Measurements from ENCODE around the gene FAM13A. TPM values are rescaled to one million over a fixed set of nuclear protein-coding genes. Genes with fewer than 3 reads are reported as not detected.

The FAM13A gene
- total RNA-seq, 1 donor from 2014 or later = 16.8 TPM

DNA sequence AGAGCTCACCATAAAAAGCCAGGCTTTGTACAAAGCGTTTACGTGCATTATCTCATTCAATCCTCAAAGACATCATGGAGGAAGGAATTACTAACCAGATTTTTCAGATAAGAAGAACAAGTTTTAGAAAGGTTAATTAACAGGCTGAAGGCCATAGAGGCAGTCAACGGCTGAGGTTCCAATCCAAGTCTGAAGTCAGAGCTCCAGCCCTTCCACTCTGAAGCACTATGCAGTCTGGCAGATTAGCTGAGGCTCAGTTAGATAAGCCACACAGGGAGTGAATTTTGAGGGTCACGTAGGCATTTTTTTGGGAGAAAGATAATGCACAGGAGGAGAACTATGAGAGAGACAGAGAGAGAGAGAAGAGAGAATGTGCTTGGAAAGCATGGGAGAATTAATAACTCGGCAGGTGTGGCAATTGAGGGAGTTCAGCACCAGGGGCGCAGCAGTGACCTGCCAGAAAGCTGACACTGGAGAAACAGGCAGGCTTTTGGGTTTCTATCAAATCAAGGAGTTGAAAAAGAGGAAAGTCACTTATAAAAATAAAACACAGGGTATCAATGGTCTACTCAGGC is 242.9 kb downstream of the FAM13A start:
- no peak for DNase-seq (ENCODE audit: low read depth)

DNA sequence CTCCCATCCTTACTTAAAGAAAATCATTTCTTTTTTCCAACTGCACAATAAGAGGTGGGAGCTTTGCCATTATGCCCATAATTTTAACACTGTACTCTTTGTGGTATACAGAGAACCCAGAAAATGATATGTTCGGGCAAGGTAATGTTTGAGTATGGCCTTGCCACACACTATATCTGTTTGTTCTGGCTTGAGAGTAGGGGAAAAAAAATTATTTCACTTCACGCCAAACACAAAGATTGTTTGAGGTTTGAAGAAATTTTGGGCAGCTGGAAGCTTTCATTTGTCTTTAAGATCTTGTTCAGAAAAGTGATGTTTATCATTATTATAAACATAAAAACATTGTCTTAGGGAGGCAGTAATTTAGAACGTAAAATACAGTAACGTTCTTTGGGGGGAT is 244.0 kb downstream of the FAM13A start:
- no peak for DNase-seq (ENCODE audit: low read depth)

DNA sequence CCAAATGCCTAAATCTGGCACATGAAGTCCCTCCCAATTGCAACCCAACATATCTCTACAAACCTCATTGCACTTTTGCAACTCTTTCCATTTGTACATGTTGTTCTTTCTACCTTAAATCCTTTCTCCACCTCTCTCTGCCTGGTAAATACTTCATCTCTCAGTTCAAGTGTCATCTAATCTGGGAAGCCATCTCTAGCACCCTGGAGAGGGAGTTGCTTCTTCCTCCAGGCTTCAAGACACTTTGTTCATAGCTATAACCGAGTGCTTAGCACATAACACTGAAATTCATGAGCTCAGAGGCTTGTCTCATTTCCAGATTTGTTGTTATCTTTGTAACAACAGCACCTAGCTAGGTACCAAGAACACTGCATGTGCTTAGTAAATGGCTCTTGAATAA is 244.6 kb downstream of the FAM13A start:
- no peak for DNase-seq (ENCODE audit: low read depth)

DNA sequence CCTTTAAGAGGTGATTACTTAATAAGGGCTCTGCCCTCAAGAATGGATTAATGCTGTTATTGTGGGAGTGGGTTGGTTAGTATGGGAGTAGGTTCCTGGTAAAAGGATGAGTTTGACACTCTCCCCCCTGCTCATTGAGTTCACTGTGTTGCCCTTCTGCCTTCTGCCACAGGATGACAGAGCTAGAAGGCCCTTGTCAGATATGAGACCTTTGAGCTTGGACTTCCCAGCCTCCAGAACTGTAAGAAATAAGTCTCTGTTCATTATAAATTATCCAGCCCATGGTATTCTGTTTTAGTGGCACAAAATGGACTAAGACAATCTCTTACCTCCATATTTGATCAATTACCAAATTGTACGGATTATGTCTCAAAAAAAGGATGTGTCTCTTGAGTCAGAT is 245.1 kb downstream of the FAM13A start:
- no peak for DNase-seq (ENCODE audit: low read depth)

GRCh38 chr4:88810325-88810724 is 246.7 kb downstream of the FAM13A start:
- DNase-seq (ENCODE audit: low read depth) = no peak

DNA sequence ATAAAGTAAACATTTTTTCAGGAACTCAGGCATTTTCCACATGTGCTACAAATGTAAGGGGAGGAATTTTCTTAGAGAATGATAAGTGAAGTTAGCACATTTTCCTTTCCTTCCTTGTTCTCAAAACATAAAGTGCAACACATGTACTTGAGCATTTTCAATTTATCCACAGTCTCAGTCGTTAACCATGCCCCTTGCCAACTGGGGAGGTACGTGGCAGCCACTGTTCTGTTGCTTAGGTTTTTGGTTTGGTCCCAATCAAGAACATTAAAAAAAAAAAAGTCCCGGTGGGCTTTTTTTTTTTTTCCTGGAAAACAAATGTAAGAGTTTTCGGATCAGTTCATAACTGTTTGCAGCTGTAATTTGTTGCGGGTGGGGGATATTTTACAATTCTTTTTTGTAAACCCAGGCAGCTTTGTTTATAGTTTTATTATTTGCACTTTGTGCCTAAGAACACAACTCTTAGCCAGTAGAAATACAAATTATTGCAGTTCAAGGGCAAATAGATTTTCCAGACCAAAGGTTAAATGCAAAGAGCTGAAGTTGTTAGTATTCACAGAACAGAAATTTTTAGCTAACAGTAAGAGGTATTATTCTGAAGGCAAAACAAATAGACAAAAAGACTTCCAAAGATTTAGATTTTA is 247.3 kb downstream of the FAM13A start:
- no peak for DNase-seq (ENCODE audit: low read depth)

DNA sequence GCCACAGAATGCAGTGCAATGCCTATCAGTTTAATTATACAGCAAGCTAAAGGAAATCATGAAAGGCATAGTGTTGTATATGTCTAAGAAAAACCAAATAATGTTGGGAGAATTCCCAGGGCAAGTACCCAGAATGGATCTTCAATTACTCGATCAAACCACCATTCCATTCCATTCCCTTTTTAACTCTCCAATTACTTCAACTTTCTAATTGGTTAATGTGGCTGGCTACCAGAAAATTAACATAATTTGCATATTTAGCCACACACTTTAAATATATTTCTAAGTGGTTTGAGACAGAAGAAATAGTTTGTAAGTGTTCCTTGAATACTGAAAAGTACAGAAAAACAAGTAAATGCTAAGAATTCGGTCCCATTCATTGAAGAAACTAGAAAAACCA is 247.9 kb downstream of the FAM13A start:
- DNase-seq (ENCODE audit: low read depth) = no peak

DNA sequence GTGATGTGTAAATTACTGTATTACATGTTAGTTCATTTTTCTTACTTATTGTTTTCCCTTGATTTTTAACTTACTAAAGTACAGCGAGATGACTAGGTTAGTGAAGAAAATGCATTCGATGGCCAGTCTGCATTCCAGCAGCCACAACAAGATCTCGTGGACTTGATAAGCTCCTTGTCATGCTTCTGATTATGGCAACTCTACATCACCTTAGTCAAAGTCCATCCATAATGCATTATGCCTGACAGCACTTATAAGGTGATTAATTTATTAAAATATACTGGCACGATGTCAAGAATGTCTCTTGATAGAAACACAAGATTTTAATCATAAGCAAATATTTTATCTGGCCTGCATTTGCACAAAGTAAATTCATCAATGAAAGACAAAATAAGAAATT is 249.5 kb downstream of the FAM13A start:
- no peak for DNase-seq (ENCODE audit: low read depth)

GRCh38 chr4:88804234-88804633 is 252.8 kb downstream of the FAM13A start:
- DNase-seq (ENCODE audit: low read depth) = no peak

- peak; percentile 67 for DNase-seq (ENCODE audit: low read depth)
Measured at GRCh38 chr4:88803600-88804096, 253.3 kb downstream of the FAM13A start.

GRCh38 chr4:88802585-88803286 is 254.2 kb downstream of the FAM13A start:
- DNase-seq (ENCODE audit: low read depth) = no peak

- DNase-seq (ENCODE audit: low read depth) = peak; percentile 58
Measured at GRCh38 chr4:88802138-88802537, 254.8 kb downstream of the FAM13A start.

DNA sequence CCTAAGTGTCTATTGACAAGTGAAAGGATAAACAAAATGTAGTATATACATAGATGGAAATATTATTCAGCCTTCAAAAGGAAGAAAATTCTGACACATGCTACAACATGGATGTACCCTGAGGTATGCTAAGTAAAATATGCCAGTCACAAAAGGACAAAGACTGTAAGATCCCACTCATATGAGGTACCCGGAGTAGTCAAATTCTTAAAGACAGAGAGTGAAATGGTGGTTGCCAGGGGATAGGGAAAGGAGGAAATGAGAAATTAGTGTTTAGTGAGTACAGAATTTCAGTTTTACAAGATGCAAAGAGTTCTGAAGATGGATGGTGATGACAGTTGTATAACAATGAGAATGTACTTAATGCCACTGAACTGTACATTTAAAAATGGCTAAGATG is 257.1 kb downstream of the FAM13A start:
- DNase-seq (ENCODE audit: low read depth) = no peak

- DNase-seq (ENCODE audit: low read depth) = no peak
Measured at GRCh38 chr4:88797725-88798124, 259.3 kb downstream of the FAM13A start.

DNA sequence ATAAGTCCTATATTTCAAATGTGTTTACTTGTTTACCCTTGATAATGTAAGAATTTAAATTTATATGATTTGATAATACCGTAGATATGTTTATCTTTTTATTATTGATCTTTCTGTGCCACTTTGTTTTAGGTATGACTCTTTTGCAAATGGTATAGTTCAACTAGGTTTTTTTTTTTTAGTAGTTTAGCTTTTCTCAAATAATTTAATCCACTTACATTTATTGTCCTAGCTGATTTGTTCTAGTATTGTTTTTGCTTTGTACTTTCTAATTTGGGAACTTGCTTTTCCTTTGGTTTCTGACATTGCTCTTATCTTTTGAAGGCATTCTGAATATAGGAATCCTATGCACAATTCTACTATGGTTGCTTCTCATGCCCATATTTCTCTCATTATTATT is 260.4 kb downstream of the FAM13A start:
- DNase-seq (ENCODE audit: low read depth) = no peak

GRCh38 chr4:88794952-88795351 is 262.0 kb downstream of the FAM13A start:
- no peak for DNase-seq (ENCODE audit: low read depth)

- no peak for DNase-seq (ENCODE audit: low read depth)
Measured at GRCh38 chr4:88794087-88794690, 262.8 kb downstream of the FAM13A start.

DNA sequence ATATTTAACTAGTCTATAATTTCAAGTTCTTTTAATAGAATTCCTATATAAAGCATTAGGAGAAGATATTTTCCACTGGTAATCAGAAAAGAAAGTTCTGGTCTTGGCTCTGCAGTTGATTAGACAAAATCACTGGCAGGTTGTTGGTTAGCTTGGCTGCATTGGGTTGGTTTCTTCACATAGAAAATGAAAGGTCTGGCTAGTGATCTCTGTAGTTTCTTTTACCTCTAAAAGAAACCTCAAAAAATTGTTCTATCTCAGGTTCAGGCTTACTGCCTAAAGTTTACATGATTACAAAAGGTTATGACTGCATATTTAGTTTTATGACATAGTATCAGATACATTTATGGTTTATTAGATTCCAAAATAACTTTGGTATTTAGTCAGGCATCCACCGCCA is 263.5 kb downstream of the FAM13A start:
- no peak for DNase-seq (ENCODE audit: low read depth)

DNA sequence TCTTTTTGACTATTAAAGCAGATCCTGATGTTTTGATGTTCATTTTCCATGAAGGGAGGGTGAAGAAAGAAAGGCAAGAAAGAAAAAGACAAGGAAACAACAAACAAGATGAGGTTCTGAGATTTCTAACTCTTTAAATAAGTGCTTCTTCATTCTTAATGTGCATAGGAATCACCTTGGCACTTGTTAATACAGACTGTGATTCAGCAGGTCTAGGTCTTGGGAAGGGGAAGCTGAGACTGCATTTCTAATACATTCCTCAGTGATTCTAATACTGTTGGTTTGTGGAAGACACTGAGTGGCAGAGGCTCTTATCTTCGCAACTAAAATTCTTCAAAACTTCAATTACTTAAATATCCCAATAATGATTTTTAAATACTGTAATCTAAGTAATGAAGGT is 264.2 kb downstream of the FAM13A start:
- DNase-seq (ENCODE audit: low read depth) = no peak

DNA sequence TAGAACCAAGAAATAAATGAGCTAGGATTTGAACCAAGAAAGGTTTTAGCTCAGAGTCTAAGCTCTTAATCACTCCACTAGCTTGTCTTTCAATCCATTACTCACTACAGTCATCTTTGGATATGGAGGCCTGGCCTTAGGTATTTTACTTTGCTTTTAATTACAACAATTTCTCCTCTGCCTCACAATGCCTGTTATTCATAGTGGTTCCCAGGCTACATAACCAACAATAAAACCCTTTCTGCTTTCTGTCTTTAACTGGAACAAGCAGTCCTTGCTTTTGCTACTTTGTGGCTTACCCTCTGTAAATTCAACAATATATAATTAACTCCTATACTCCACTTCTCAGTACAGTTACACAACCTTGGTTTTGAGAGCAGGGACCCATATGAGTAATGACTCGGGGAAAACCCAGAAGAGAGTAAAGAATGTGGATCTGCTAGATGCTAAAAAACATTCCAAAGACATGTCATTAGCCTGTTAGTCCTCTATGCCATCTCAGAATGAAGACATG is 264.7 kb downstream of the FAM13A start:
- DNase-seq (ENCODE audit: low read depth) = peak; percentile 26

- peak; percentile 71 for DNase-seq (ENCODE audit: low read depth)
Measured at GRCh38 chr4:88791274-88791673, 265.7 kb downstream of the FAM13A start.

DNA sequence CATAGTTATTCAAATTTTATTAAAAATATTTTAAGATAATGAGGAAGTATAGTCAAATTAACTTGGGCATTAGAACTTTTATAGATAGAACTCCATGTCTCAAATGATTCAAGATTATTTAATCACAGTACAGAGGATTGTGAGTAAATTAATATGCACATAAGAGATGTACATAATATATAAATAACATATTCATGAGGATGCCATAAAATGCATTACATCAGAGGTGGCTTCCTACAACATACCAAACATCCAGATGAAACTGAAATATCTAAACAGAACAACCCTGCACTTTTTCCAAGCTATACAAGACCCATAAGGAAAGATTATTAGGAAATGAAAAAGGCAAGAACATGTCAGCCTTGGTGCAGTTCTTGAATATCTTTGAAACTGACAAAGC is 268.1 kb downstream of the FAM13A start:
- DNase-seq (ENCODE audit: low read depth) = no peak

All from myocyte (in vitro differentiated cells).